Loucy (cell line): ENCODE measurements around the gene EXOC2.

ENCODE experiments used
- EZH2phosphoT487 ChIP-seq: fragments of 200-600 bp; IDR thresholded peaks from 2 replicates; pipeline ENCODE4 v1.6.1; 2018; ENCODE audit warnings: antibody characterized with exemption, mild to moderate bottlenecking, moderate library complexity, borderline replicate concordance
- TF ChIP-seq, protein P1 (sequence below): fragments of 200-600 bp; sonication (generic); conservative IDR thresholded peaks from 2 replicates; pipeline ENCODE4 v1.5.1; 2014; ENCODE audit warnings: mild to moderate bottlenecking, antibody characterized with exemption, low read length

DNA sequence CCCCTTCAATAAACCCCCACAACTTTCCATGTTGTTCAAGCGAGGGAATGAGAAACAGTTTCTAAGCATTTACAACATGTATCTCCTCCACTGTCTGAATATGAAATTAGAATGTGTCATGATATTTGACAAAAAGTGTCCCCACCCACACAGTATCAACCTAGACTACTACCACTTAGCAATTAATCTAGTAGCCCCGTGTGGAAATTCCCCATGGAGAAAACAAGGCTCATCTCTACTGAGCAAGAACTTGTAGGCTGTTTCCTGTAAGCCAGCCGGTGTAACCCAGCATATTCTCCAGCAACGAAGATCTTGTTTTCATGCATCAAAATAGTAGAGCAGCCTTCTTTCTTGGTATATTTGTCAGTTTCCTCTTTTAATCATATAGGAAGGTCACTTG, 186.4 kb downstream of the EXOC2 start:
- TF ChIP-seq, protein P1, sequence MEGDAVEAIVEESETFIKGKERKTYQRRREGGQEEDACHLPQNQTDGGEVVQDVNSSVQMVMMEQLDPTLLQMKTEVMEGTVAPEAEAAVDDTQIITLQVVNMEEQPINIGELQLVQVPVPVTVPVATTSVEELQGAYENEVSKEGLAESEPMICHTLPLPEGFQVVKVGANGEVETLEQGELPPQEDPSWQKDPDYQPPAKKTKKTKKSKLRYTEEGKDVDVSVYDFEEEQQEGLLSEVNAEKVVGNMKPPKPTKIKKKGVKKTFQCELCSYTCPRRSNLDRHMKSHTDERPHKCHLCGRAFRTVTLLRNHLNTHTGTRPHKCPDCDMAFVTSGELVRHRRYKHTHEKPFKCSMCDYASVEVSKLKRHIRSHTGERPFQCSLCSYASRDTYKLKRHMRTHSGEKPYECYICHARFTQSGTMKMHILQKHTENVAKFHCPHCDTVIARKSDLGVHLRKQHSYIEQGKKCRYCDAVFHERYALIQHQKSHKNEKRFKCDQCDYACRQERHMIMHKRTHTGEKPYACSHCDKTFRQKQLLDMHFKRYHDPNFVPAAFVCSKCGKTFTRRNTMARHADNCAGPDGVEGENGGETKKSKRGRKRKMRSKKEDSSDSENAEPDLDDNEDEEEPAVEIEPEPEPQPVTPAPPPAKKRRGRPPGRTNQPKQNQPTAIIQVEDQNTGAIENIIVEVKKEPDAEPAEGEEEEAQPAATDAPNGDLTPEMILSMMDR: no peak
- TF ChIP-seq EZH2phosphoT487: no peak
